Skeletal muscle satellite cell (primary cell): ENCODE data around the gene TNFRSF1A.

Experiments
- H3K27me3 ChIP-seq: 2 replicates; pipeline ENCODE4 v1.7.0; 2013; ENCODE audit warnings: low read length; ENCODE audit not compliant: control insufficient read depth, insufficient read depth
- H3K36me3 ChIP-seq: 2 replicates; pipeline ENCODE4 v1.7.0; 2013; ENCODE audit warnings: mild to moderate bottlenecking, control low read depth, low read length; ENCODE audit not compliant: insufficient read depth
- H3K4me1 ChIP-seq: 2 replicates; pipeline ENCODE4 v1.7.0; 2013; ENCODE audit warnings: low read length; ENCODE audit not compliant: control insufficient read depth, insufficient read depth
- H3K4me2 ChIP-seq: 2 replicates; pipeline ENCODE4 v1.7.0; 2013; ENCODE audit warnings: mild to moderate bottlenecking, low read length
- H3K4me3 ChIP-seq: 2 replicates; pipeline ENCODE4 v1.7.0; 2013; ENCODE audit warnings: low read length
- H3K9ac ChIP-seq: 2 replicates; pipeline ENCODE4 v1.7.0; 2013; ENCODE audit warnings: mild to moderate bottlenecking, low read depth, low read length, moderate library complexity
- H3K9me3 ChIP-seq: replicated peaks from 2 replicates; pipeline ENCODE4 v1.7.0; 2013; ENCODE audit warnings: mild to moderate bottlenecking, control low read depth, low read length

Gene TNFRSF1A

DNA sequence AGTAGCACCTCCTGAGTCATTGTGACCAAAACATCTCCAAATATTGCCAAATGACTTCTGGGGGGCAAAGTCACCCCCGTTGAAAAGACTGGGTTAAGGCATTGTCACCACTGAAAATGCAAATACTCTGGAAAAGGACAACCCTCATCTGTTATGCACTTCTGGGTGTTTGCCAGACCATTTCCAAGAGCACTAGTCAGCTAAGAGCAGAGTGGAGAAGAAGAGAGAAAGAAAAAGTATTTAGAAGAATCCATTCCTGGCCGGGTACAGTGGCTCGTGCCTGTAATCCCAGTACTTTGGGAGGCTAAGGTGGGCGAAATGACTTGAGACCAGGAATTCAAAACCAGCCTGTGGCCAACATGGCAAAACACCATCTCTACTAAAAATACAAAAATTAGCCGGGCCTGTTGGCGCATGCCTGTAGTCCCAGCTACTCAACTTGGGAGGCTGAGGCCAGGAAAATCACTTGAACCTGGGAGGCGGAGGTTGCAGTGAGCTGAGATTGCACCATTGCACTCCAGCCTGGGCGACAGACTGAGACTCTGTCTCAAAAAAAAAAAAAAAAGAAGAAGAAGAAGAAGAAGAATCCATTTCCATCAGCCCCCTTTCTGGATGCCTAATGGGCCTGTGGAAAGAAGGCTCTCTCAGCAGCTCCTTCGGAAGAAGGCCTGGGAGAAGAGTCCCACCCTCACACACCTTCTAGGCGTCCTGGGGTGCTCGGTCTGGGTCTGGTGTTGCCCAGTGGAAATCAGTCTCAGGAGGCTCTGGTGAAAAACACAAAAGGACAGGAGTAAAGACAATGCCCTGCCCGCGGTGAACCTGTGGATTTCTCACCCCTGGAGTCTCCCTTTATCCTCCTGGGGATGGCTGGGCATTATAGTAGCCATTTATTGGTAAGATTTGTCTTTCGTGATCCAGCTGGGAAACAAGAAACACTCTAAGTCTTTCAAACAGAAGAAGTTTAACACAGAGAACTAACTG lies 38.6 kb upstream of the TNFRSF1A start:
- no peaks in the 10 kb centered on the region for H3K27me3 ChIP-seq
- no peak overlapping the region for H3K9ac ChIP-seq
- peaks cover 7% of the 10 kb centered on the region for H3K36me3 ChIP-seq
- H3K9me3 ChIP-seq: no peaks in the 10 kb centered on the region
- H3K4me2 ChIP-seq: no peak overlapping the region
- peaks cover 48% of the 10 kb centered on the region for H3K4me1 ChIP-seq
- no peak overlapping the region for H3K4me3 ChIP-seq

DNA sequence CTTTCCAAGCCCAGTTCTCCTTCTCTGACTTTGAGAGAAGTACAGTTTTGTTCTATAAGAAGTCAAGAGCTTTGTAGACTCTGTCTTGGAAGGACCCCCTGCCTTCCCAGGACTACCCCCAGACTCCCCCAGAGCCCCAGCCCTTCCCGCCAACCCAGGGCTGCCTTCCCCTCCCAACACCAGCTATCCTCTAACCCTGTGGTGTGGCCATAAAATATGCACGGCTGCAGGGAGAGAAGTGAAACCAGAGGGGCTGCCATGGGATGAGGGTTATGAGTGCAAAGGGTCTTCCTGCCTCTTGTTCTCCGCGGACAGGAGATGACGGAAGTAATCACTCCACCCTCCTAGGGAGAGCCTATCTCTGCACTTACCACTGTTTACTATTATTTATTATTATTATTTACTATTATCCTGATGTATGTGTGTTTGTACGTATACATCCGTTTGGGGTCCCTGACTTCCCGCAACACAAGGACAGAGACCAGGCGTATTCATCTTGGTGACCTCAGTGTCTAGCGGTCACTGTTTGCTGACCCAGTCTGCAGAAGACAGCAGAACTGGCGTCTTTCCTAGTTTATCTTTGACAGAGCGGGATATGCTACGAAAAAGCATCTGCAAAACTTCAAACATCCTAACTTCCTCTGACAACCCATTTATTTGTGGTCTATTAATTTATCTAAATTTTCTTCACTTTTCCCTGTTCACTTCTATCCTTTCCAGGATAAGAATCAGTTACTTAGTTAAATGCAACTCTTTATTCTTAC lies 37.0 kb upstream of the TNFRSF1A start:
- Histone ChIP-seq H3K4me1 (peaks cover 42% of the 10 kb centered on the region), H3K4me3 (no peak overlapping the region), H3K9me3 (no peaks in the 10 kb centered on the region), H3K4me2 (no peak overlapping the region), H3K9ac (no peak overlapping the region), H3K27me3 (no peaks in the 10 kb centered on the region), H3K36me3 (no peaks in the 10 kb centered on the region)

DNA sequence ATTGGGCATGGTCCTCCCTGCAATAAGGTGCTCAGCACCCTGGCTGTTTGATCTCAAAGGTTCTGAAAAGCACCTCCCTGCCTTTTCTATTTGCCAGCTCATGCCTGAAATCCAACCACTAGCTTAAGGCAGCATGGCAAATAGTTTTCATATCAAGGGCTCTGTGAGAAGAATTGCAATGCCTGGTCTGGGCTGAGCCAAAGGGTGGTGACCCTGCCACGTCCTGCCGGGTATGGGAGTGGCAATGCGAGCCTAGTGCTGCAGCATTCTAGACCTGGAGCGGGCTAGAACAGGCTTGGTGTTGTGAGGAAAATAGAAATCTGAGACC lies 35.8 kb upstream of the TNFRSF1A start:
- H3K36me3 ChIP-seq: no peaks in the 10 kb centered on the region
- peak overlapping the region; percentile 79 for H3K9ac ChIP-seq
- peak overlapping the region; percentile 27 for H3K4me2 ChIP-seq
- no peak overlapping the region for H3K4me3 ChIP-seq
- H3K27me3 ChIP-seq: no peaks in the 10 kb centered on the region
- H3K4me1 ChIP-seq: peaks cover 46% of the 10 kb centered on the region
- no peaks in the 10 kb centered on the region for H3K9me3 ChIP-seq

DNA sequence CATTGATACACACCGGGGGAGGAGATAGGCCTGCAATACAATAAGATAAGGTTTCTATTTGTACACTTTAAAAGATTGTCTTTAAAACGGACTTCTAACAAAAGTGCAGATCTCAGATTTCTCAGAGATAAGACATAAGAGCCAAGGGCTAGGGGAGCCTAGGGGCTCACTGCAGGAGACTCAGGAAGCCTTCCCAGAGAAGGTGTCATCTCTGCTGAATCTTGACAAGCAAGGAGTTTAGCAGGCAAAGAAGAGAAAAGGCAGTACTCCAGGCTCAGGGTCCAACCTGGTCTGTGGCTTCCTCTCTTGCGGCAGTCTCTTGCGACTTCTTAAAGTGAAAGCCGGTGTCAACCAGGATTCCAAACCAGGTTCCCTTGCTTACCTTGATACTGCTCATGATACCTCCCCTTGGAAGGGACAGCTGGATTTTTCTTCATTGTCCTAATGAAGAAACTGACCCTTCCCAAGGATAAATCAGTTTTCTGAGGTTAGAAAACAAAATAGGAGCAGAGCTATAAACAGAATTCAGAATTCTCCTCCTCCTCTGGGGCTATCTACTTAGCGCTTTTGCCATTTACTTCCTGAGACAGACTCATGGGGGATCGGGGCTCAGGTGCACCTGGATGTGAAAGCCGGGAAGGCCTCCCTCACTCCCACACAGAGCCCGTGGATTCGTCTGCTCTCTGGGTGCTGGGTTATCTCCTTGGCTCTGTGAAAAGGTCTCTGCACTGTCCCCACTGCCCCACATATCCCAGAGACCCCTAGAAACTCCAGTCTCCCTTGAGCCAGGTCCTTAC lies 35.2 kb upstream of the TNFRSF1A start:
- Histone ChIP-seq H3K4me3 (peak overlapping the region; percentile 13), H3K36me3 (no peaks in the 10 kb centered on the region), H3K9ac (peak overlapping the region; percentile 79), H3K27me3 (no peaks in the 10 kb centered on the region), H3K4me1 (peaks cover 52% of the 10 kb centered on the region), H3K4me2 (peak overlapping the region; percentile 62), H3K9me3 (no peaks in the 10 kb centered on the region)

DNA sequence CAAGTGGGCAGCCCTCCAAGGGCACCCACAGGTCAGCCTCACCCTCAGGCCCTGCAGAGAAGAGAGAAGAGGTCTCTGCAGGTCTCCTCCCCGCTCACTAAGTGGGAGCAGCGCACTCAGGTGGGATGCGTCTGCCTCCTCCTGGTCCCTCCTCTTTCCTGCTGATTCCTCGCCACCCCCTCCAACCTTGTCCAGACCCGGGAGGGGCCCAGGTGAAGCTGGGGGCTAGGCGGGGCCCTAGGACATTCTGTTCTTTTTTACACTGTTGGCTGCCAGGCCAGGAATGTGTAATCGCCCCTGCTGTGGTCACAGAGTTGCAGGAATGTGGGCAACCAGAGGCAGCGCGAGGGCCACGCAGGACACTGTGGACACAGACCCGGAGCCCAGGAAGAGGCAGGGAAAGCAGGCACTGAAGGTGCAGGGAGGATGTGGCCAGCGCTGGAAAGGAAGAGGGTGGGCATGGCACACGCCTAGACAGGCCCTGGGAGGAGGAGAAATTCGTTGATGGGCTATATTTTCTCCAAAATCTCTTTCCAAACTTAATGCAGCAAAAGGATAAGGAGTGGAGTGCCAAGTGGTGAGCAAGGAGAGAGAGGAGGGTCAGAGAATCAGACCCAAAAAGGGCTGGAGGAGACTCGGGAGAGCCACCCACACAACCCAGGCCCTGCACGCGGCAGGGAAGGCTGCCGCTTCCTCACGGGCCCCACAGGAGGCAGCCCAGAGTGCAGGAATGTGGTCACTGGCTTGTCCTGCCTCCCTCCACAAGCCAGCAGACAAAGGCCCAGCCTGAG lies 34.4 kb upstream of the TNFRSF1A start:
- Histone ChIP-seq H3K9me3 (no peaks in the 10 kb centered on the region), H3K4me3 (peak overlapping the region; percentile 13), H3K4me1 (peaks cover 59% of the 10 kb centered on the region), H3K9ac (peak overlapping the region; percentile 79), H3K27me3 (no peaks in the 10 kb centered on the region), H3K36me3 (no peaks in the 10 kb centered on the region), H3K4me2 (peak overlapping the region; percentile 62)

DNA sequence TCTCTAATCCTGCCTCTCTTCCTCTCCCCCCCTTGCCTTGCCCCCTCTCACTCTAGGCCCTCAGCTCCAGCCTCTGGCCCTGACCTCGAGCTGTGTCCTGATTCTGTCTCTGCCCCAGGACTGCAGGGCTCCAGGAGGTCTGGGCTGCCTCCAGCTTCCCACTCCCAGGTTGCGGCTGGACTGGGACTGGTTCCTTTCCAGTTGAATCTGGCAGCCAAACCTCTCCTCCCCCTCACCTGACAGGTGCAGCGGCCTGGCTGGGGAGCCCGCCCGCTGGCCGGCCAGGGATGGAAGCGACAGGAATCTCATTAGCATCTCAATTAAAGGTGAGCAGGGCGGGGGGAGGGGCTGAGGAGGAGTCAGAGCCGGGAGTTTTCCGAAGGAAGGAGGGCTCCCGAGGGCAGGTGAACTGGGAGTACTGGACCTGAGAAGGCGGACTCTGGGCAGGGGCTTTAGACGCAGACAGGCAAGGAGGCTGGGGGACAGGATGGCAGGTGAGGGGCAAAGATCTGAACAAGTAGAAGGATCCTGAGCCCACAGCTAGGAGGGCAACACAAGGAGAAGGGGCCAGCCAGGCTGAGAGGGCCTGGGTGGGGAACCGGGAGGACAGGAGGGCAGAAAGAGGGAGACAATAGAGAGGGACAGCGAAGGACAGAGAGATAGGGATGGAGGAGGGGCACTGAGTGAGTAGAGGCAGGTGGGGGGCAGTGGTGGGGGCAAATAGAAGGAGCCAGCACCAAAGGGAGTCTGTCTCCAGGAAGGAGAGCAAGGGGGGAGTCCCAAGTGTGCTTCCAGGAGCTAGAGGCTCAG lies 33.6 kb upstream of the TNFRSF1A start, which contains the start of gene SCNN1A:
Gene SCNN1A, minus strand, starts transcription at position 295 of the 810 bp plus-strand sequence. CDS start 780 bp downstream, outside the sequence.
- H3K4me3 ChIP-seq: peak within 1 kb of the TSS; percentile 13
- H3K27me3 ChIP-seq: no peaks in the 10 kb centered on the region
- H3K36me3 ChIP-seq: no peaks in the 10 kb centered on the region
- H3K9me3 ChIP-seq: no peaks in the 10 kb centered on the region
- H3K9ac ChIP-seq: peak within 1 kb of the TSS; percentile 79
- peak within 1 kb of the TSS; percentile 62 for H3K4me2 ChIP-seq
- H3K4me1 ChIP-seq: peaks cover 67% of the 10 kb centered on the region

DNA sequence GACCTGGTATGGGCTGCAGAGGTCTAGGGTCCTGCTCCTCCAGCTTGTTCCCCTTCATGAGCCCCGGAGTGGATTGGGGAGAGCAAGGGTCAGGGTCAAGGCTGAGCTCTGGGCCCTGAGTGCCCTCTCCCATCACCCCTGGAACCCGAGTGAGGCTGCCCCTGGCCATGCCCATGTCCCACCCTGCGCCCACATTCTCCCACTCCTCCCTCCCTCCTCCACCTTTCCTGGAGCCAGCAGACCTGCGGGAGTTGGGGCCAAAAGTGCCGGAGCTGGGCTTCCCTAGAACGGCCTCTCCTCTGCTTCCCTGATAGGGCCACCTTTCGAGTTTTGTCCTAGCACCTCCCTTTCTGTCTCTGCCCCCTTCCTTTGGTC lies 32.9 kb upstream of the TNFRSF1A start:
- H3K4me2 ChIP-seq: no peak overlapping the region
- H3K4me1 ChIP-seq: peaks cover 73% of the 10 kb centered on the region
- peak overlapping the region; percentile 79 for H3K9ac ChIP-seq
- H3K27me3 ChIP-seq: no peaks in the 10 kb centered on the region
- no peaks in the 10 kb centered on the region for H3K36me3 ChIP-seq
- H3K4me3 ChIP-seq: no peak overlapping the region
- H3K9me3 ChIP-seq: no peaks in the 10 kb centered on the region

DNA sequence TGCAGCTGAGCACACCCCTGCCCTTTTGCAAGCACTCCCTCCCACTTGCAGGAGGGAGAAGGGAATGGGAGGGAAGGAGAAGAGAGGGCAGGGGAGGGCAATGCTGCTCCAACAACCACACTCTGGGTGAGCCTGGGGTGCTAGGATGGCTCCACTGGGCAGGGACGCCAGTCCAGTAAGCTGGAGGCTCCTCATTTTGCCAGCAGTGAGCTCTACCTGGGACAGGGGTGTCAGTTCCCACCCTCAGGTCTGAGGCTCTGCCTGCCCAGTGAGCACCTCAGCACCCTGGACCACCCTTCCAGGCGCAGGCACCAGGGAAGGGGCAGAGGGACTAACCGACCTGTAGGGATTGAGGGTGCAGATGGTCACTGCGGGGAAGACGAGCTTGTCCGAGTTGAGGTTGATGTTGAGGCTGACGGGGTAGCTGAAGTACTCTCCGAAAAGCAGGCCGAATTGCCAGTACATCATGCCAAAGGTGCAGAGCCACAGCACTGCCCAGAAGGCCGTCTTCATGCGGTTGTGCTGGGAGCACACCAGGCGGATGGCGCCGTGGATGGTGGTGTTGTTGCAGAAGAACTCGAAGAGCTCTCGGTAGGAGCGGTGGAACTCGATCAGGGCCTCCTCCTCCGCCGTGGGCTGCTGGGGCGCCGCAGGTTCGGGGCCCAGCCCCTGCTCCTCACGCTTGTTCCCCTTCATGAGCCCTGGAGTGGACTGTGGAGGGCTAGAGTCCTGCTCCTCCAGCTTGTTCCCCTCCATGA lies 32.3 kb upstream of the TNFRSF1A start:
- Histone ChIP-seq H3K27me3 (no peaks in the 10 kb centered on the region), H3K4me3 (no peak overlapping the region), H3K36me3 (no peaks in the 10 kb centered on the region), H3K4me2 (no peak overlapping the region), H3K9me3 (no peaks in the 10 kb centered on the region), H3K9ac (no peak overlapping the region), H3K4me1 (peaks cover 73% of the 10 kb centered on the region)

DNA sequence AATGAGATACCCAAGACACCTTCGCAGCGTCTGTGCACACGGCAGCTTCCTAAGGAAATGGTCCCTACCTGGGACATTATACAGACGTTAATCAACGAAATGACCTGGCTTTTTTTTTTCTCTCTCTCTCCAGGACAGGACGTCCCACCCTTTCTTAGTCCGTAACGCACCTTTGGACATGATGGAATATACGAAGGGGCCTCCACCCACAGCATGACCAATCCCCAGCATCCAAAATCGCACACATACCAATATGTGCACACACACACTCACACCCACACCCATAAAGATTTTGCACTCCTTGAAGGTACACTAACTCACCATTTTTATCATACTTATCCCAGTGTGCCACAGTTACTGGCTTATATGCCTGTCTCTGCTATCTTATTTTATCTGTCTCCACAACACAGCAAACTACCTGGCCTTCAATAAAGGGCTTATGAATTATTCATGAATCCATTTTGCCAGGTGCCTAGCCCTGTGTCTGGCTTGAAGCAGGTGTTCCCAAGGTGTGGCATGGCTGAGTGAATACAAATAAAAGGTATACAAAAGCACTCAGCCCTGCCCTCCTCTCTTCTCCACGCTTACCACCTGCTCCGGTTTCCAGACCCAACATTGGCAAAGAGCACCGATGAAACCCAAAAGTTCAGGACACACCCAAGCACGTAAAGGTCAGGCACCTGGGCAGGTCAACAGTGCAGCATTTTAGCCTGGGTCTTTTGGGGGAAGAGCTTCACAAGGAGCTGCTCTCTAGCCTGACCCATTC lies 31.3 kb upstream of the TNFRSF1A start:
- no peaks in the 10 kb centered on the region for H3K27me3 ChIP-seq
- no peak overlapping the region for H3K9ac ChIP-seq
- no peaks in the 10 kb centered on the region for H3K36me3 ChIP-seq
- no peak overlapping the region for H3K4me3 ChIP-seq
- H3K4me2 ChIP-seq: peak overlapping the region; percentile 74
- H3K9me3 ChIP-seq: no peaks in the 10 kb centered on the region
- peaks cover 73% of the 10 kb centered on the region for H3K4me1 ChIP-seq
